Measurements from ENCODE around the gene CFAP410. TPM values are rescaled to one million over a fixed set of nuclear protein-coding genes. Genes with fewer than 3 reads are reported as not detected.
A peak's percentile ranks its signal among the peaks of the same experiment; 100 is the strongest.

CFAP410 gene
- total and polyA plus RNA-seq, 2 donors from 2014 or later, result 23.3 to 45.3 TPM

DNA sequence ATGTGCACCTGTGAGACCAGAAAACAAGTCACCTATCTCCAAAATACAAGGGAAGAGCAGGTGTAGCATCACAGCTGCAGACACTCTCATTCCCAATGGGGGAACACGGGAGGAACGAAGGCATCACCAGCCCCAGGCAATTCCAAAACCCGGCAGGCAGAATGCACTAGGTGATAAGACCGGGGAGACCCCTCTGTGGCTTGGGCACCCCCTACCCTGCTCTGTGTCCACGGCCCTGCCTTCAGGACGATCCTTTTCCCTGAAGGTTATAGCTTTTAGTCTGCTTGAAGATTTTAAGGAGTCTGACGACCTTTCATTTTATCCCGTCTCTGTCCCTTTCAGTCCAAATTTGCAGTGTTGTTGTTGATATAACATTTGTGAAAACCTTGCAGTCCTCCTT lies 33.4 kb upstream of the CFAP410 start:
- no peak overlapping the region for H3K4me3 ChIP-seq (ENCODE audit: low read length in 3 of 3)
- peak in 1 of 5 donors; percentile 14 for DNase-seq
- TF ChIP-seq, protein P1, sequence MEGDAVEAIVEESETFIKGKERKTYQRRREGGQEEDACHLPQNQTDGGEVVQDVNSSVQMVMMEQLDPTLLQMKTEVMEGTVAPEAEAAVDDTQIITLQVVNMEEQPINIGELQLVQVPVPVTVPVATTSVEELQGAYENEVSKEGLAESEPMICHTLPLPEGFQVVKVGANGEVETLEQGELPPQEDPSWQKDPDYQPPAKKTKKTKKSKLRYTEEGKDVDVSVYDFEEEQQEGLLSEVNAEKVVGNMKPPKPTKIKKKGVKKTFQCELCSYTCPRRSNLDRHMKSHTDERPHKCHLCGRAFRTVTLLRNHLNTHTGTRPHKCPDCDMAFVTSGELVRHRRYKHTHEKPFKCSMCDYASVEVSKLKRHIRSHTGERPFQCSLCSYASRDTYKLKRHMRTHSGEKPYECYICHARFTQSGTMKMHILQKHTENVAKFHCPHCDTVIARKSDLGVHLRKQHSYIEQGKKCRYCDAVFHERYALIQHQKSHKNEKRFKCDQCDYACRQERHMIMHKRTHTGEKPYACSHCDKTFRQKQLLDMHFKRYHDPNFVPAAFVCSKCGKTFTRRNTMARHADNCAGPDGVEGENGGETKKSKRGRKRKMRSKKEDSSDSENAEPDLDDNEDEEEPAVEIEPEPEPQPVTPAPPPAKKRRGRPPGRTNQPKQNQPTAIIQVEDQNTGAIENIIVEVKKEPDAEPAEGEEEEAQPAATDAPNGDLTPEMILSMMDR (IDR thresholded peaks at IDR 0.05; ENCODE audit: borderline replicate concordance, extremely low read depth, insufficient read depth), result no peak
- no peaks in the 10 kb centered on the region for H3K27me3 ChIP-seq (ENCODE audit: control insufficient read depth, insufficient read depth, low read length)
- H3K9ac ChIP-seq (ENCODE audit: low read length in 3 of 3), result no peak overlapping the region
- peaks cover 0 to 3% (median 0%) of the 10 kb centered on the region in 3 donors for H3K4me1 ChIP-seq (ENCODE audit: control insufficient read depth in 2 of 3, insufficient read depth in 2 of 3, low read depth in 1 of 3, low read length in 3 of 3)
- no peak overlapping the region for H3K27ac ChIP-seq (ENCODE audit: low read depth in 2 of 2, low read length in 2 of 2)
- intact Hi-C loops (cut with DNase I), result no loop called here
- no peaks in the 10 kb centered on the region for H3K9me3 ChIP-seq (ENCODE audit: control insufficient read depth in 2 of 3, insufficient read depth in 1 of 3, low read length in 3 of 3)
- H3K36me3 ChIP-seq (ENCODE audit: control insufficient read depth in 2 of 3, insufficient read depth in 3 of 3, low read length in 3 of 3), result no peaks in the 10 kb centered on the region
- FAIRE-seq, result no peak

DNA sequence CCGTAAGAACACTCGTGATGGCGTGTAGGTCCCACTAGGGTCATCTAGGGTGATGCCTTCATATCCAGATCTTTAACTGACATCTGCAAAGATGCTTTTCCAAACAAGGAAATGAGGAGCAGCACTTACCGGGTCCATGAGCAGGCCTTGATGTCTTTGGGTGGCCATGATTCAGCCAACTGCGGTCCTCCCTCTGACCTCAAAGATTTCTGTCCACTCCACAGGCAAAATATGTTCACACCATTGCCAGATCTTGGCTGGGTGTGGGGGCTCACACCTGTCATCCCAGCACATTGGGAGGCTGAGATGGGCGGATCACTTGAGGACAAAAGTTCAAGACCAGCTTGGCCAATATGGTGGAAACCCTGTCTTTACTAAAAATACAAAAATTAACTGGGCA lies 32.4 kb upstream of the CFAP410 start:
- no peaks in the 10 kb centered on the region for H3K36me3 ChIP-seq (ENCODE audit: control insufficient read depth in 2 of 3, insufficient read depth in 3 of 3, low read length in 3 of 3)
- H3K9ac ChIP-seq (ENCODE audit: low read length in 3 of 3), result no peak overlapping the region
- H3K27me3 ChIP-seq (ENCODE audit: control insufficient read depth, insufficient read depth, low read length), result no peaks in the 10 kb centered on the region
- TF ChIP-seq, protein P1 (IDR thresholded peaks at IDR 0.05; ENCODE audit: borderline replicate concordance, extremely low read depth, insufficient read depth), result no peak
- H3K9me3 ChIP-seq (ENCODE audit: control insufficient read depth in 2 of 3, insufficient read depth in 1 of 3, low read length in 3 of 3), result no peaks in the 10 kb centered on the region
- FAIRE-seq (no peak), DNase-seq (peak in 1 of 5 donors; percentile 12)
- intact Hi-C loops (cut with DNase I), result no loop called here
- H3K27ac ChIP-seq (ENCODE audit: low read depth in 2 of 2, low read length in 2 of 2), result no peak overlapping the region
- H3K4me1 ChIP-seq (ENCODE audit: control insufficient read depth in 2 of 3, insufficient read depth in 2 of 3, low read depth in 1 of 3, low read length in 3 of 3), result peaks cover 0 to 3% (median 0%) of the 10 kb centered on the region in 3 donors
- no peak overlapping the region for H3K4me3 ChIP-seq (ENCODE audit: low read length in 3 of 3)

DNA sequence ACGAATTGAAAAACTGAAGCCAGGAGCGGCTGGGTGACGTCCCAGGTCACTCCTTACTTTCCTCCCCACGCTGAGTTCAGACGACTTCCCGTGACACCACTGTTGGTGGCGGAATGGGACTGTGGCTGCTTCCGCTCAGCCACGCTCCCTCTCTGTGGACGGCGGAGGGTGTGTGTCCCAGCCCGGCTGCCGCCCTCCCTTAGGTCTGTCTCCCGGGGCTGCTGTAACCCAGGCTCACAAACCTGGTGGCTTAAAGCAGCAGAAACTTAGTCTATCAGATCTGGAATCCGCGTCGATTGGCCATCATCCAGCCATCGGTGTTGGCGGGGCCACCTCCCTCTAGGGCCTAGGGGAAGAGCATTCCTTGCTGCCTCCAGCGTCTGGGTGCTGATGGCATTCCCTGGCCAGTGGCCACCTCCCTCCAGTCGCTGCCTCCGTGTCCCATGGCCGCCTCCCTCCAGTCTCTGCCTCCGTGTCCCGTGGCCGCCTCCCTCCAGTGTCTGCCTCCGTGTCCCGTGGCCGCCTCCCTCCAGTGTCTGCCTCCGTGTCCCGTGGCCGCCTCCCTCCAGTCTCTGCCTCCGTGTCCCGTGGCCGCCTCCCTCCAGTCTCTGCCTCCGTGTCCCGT lies 31.7 kb upstream of the CFAP410 start:
- Histone ChIP-seq H3K27me3 (ENCODE audit: control insufficient read depth, insufficient read depth, low read length) (no peaks in the 10 kb centered on the region), H3K9ac (ENCODE audit: low read length in 3 of 3) (no peak overlapping the region), H3K9me3 (ENCODE audit: control insufficient read depth in 2 of 3, insufficient read depth in 1 of 3, low read length in 3 of 3) (no peaks in the 10 kb centered on the region), H3K36me3 (ENCODE audit: control insufficient read depth in 2 of 3, insufficient read depth in 3 of 3, low read length in 3 of 3) (no peaks in the 10 kb centered on the region), H3K27ac (ENCODE audit: low read depth in 2 of 2, low read length in 2 of 2) (no peak overlapping the region), H3K4me3 (ENCODE audit: low read length in 3 of 3) (peak overlapping the region in 1 of 3 donors; percentile 2), H3K4me1 (ENCODE audit: control insufficient read depth in 2 of 3, insufficient read depth in 2 of 3, low read depth in 1 of 3, low read length in 3 of 3) (peaks cover 0 to 3% (median 0%) of the 10 kb centered on the region in 3 donors)
- TF ChIP-seq, protein P1 (IDR thresholded peaks at IDR 0.05; ENCODE audit: borderline replicate concordance, extremely low read depth, insufficient read depth), result no peak
- intact Hi-C loops (cut with DNase I), result no loop called here
- FAIRE-seq (no peak), DNase-seq (peak in 1 of 5 donors; percentile 67)

Measured in kidney (tissue), 14 donors.